H1 (cell line): Measurements from ENCODE around the gene ZMYM2. TPM values are rescaled to one million over a fixed set of nuclear protein-coding genes. Genes with fewer than 3 reads are reported as not detected.

Experiments
- CTCF ChIA-PET: fragments of 300-600 bp; sonication (Branson Sonifier 250); formaldehyde crosslinking; loops from one replicate; lab custom pipeline; 2021; ENCODE audit not compliant: partially characterized antibody; lab: Charles Lee
- POLR2A ChIA-PET: fragments of 300-600 bp; sonication (Branson Sonifier 250); formaldehyde crosslinking; loops from one replicate; lab custom pipeline; 2021; ENCODE audit warnings: inconsistent platforms; ENCODE audit not compliant: partially characterized antibody; lab: Charles Lee
- DNase-seq, 2 experiments: peaks; one replicate each; pipeline versions ENCODE4 v3.0.0 to v3.0.0-alpha.2; 2010 to 2022; ENCODE audit warnings: low spot score in 2 of 2, low read depth in 1 of 2, mixed read lengths in 1 of 2
- FAIRE-seq: peaks from 2 replicates; lab custom pipeline; 2011; peaks lifted over from hg19 to GRCh38; lab: Jason Lieb, UNC
- H2AFZ ChIP-seq: 2 replicates; pipeline ENCODE4 v1.8.1; 2012; ENCODE audit warnings: low read length, inconsistent platforms
- H2AK5ac ChIP-seq: 2 replicates; pipeline ENCODE4 v1.6.1; 2013; ENCODE audit warnings: low read depth, low read length
- H2BK120ac ChIP-seq: replicated peaks from 2 replicates; pipeline ENCODE3; 2013; ENCODE audit warnings: low read depth, low read length, inconsistent platforms
- H2BK12ac ChIP-seq: 2 replicates; pipeline ENCODE4 v1.6.1; 2013; ENCODE audit warnings: low read depth, low read length
- H2BK15ac ChIP-seq: 2 replicates; pipeline ENCODE4 v1.6.1; 2013; ENCODE audit warnings: low read length
- H2BK20ac ChIP-seq: 2 replicates; pipeline ENCODE4 v1.6.1; 2013; ENCODE audit warnings: low read length
- H2BK5ac ChIP-seq: 2 replicates; pipeline ENCODE4 v1.6.1; 2013; ENCODE audit warnings: low read depth, low read length
- H3K14ac ChIP-seq: 2 replicates; pipeline ENCODE4 v1.6.1; 2013; ENCODE audit warnings: inconsistent platforms; ENCODE audit not compliant: insufficient read length
- H3K18ac ChIP-seq: 2 replicates; pipeline ENCODE4 v1.6.1; 2013; ENCODE audit warnings: low read length; ENCODE audit errors: extremely low read depth
- H3K23ac ChIP-seq: 2 replicates; pipeline ENCODE4 v1.6.1; 2013; ENCODE audit warnings: inconsistent platforms; ENCODE audit not compliant: insufficient read length
- H3K23me2 ChIP-seq: 2 replicates; pipeline ENCODE4 v1.6.1; 2013; ENCODE audit warnings: low read depth, low read length
- H3K27ac ChIP-seq: 2 replicates; pipeline ENCODE4 v1.6.1; 2011; ENCODE audit warnings: low read depth, low read length, inconsistent platforms
- H3K27me3 ChIP-seq, 4 experiments: replicated peaks in 1 of 4; 1 replicate in 1 of 4; 2 replicates in 3 of 4; pipeline versions ENCODE4 v1.6.1 to v1.8.1; 2011 to 2013; ENCODE audit warnings: low read length in 3 of 4, mild to moderate bottlenecking in 3 of 4, inconsistent platforms in 2 of 4, mixed read lengths in 2 of 4, moderate library complexity in 1 of 4; ENCODE audit not compliant: control insufficient read depth in 3 of 4, insufficient read depth in 3 of 4; ENCODE audit errors: extremely low read depth in 1 of 4
- H3K36me3 ChIP-seq, 4 experiments: 2 replicates each; pipeline versions ENCODE4 v1.6.1 to v1.8.1; 2011 to 2013; ENCODE audit warnings: mild to moderate bottlenecking in 4 of 4, low read length in 3 of 4, moderate library complexity in 2 of 4, control low read depth in 1 of 4, inconsistent platforms in 1 of 4; ENCODE audit not compliant: insufficient read depth in 4 of 4, control insufficient read depth in 2 of 4
- H3K4ac ChIP-seq: replicated peaks from 2 replicates; pipeline ENCODE3; 2013; ENCODE audit warnings: low read length, low read depth, mixed read lengths, inconsistent platforms; ENCODE audit not compliant: insufficient read length
- H3K4me1 ChIP-seq, 4 experiments: replicated peaks in 1 of 4; 1 replicate in 1 of 4; 2 replicates in 3 of 4; pipeline versions ENCODE4 v1.6.1 to v1.8.1; 2011 to 2013; ENCODE audit warnings: low read length in 3 of 4, inconsistent platforms in 2 of 4, mixed read lengths in 1 of 4; ENCODE audit not compliant: insufficient read depth in 4 of 4, control insufficient read depth in 3 of 4
- H3K4me2 ChIP-seq, 2 experiments: 2 replicates each; pipeline versions ENCODE4 v1.6.1 to v1.8.1; 2011 to 2013; ENCODE audit warnings: low read depth in 2 of 2, low read length in 2 of 2, control low read depth in 1 of 2, inconsistent platforms in 1 of 2, mild to moderate bottlenecking in 1 of 2; ENCODE audit not compliant: insufficient read depth in 1 of 2
- H3K4me3 ChIP-seq, 4 experiments: fragments of 200-600, 300-600 bp in 1 of 4; sonication (generic), shearing (Covaris generic), sonication (Bioruptor Twin) in 1 of 4; 2 replicates each; pipeline versions ENCODE4 v1.5.1 to v1.8.1; 2011 to 2016; ENCODE audit warnings: low read length in 4 of 4, low read depth in 3 of 4, control low read depth in 2 of 4, inconsistent platforms in 2 of 4, mild to moderate bottlenecking in 2 of 4, mixed read lengths in 1 of 4, moderate library complexity in 1 of 4; ENCODE audit not compliant: insufficient read depth in 2 of 4; ENCODE audit errors: extremely low read depth in 1 of 4
- H3K56ac ChIP-seq: replicated peaks from 2 replicates; pipeline ENCODE3; 2013; ENCODE audit warnings: low read depth, mild to moderate bottlenecking, mixed read lengths, low read length, inconsistent platforms; ENCODE audit not compliant: insufficient read length
- H3K79me1 ChIP-seq: 2 replicates; pipeline ENCODE4 v1.6.1; 2013; ENCODE audit warnings: low read depth, low read length, control low read depth
- H3K79me2 ChIP-seq, 2 experiments: 2 replicates each; pipeline versions ENCODE4 v1.6.1 to v1.8.1; 2012 to 2013; ENCODE audit warnings: low read length in 2 of 2, mild to moderate bottlenecking in 2 of 2, inconsistent platforms in 1 of 2; ENCODE audit not compliant: insufficient read depth in 2 of 2, control insufficient read depth in 1 of 2
- H3K9ac ChIP-seq, 4 experiments: replicated peaks in 1 of 4; 1 replicate in 1 of 4; 2 replicates in 3 of 4; pipeline versions ENCODE4 v1.6.1 to v1.8.1; 2011 to 2013; ENCODE audit warnings: low read depth in 3 of 4, low read length in 3 of 4, control low read depth in 2 of 4, mild to moderate bottlenecking in 2 of 4, moderate library complexity in 2 of 4, inconsistent platforms in 1 of 4; ENCODE audit errors: extremely low read depth in 1 of 4
- H3K9me3 ChIP-seq, 2 experiments: 2 replicates each; pipeline versions ENCODE4 v1.6.1 to v1.8.1; 2012 to 2013; ENCODE audit warnings: mild to moderate bottlenecking in 2 of 2, moderate library complexity in 2 of 2, control low read depth in 1 of 2, inconsistent platforms in 1 of 2, low read depth in 1 of 2, low read length in 1 of 2, mixed read lengths in 1 of 2; ENCODE audit not compliant: insufficient read depth in 2 of 2
- H4K20me1 ChIP-seq, 2 experiments: replicated peaks in 1 of 2; 2 replicates each; pipeline versions ENCODE3 to v1.8.1; 2011 to 2013; ENCODE audit warnings: inconsistent platforms in 2 of 2, low read length in 2 of 2, mild to moderate bottlenecking in 1 of 2; ENCODE audit not compliant: insufficient read depth in 2 of 2, control insufficient read depth in 1 of 2
- H4K5ac ChIP-seq: 2 replicates; pipeline ENCODE4 v1.6.1; 2013; ENCODE audit warnings: low read length, low read depth, mixed read lengths, inconsistent platforms; ENCODE audit not compliant: insufficient read length
- H4K8ac ChIP-seq: 2 replicates; pipeline ENCODE4 v1.8.0; 2013; ENCODE audit warnings: mild to moderate bottlenecking, moderate library complexity, low read length, inconsistent platforms; ENCODE audit not compliant: insufficient read depth; ENCODE audit errors: extremely low read depth
- H4K91ac ChIP-seq: replicated peaks from 2 replicates; pipeline ENCODE3; 2013; ENCODE audit warnings: low read length, mixed read lengths, inconsistent platforms; ENCODE audit not compliant: insufficient read length
- BACH1 ChIP-seq: IDR thresholded peaks from 2 replicates; pipeline ENCODE4 v1.6.1; 2012; ENCODE audit warnings: low read length, improper control_type of control experiment
- CHD2 ChIP-seq: IDR thresholded peaks from 2 replicates; pipeline ENCODE4 v1.6.1; 2012; ENCODE audit warnings: low read length, improper control_type of control experiment
- EP300 ChIP-seq, 2 experiments: IDR thresholded peaks; 1 replicate in 1 of 2; 2 replicates in 1 of 2; pipeline ENCODE4 v1.6.1; 2011 to 2012; ENCODE audit warnings: low read depth in 2 of 2, low read length in 2 of 2, mild to moderate bottlenecking in 2 of 2, borderline replicate concordance in 1 of 2, inconsistent platforms in 1 of 2, moderate library complexity in 1 of 2
- EZH2 ChIP-seq: fragments of 200-600 bp; sonication (generic); IDR thresholded peaks from 2 replicates; pipeline ENCODE4 v1.7.1; 2012; ENCODE audit warnings: low read depth, mild to moderate bottlenecking, moderate library complexity, low read length, inconsistent platforms; ENCODE audit not compliant: severe bottlenecking
- POLR2AphosphoS5 ChIP-seq: IDR thresholded peaks from 2 replicates; pipeline ENCODE4 v1.6.1; 2011; ENCODE audit warnings: low read depth, low read length
- SIRT6 ChIP-seq: IDR thresholded peaks from one replicate; pipeline ENCODE4 v1.7.1; 2012; ENCODE audit warnings: low read length, inconsistent platforms
- SIX5 ChIP-seq: IDR thresholded peaks from 2 replicates; pipeline ENCODE4 v1.6.1; 2011; ENCODE audit warnings: mild to moderate bottlenecking, low read depth, low read length
- TAF7 ChIP-seq: optimal IDR thresholded peaks from 2 replicates; pipeline ENCODE3; 2011; ENCODE audit warnings: low read depth, mild to moderate bottlenecking, inconsistent platforms, low read length, moderate library complexity, borderline replicate concordance
- TBP ChIP-seq: IDR thresholded peaks from 2 replicates; pipeline ENCODE4 v1.6.1; 2011; ENCODE audit warnings: low read depth, low read length, improper control_type of control experiment
- TCF12 ChIP-seq: IDR thresholded peaks from 2 replicates; pipeline ENCODE4 v1.6.1; 2011; ENCODE audit warnings: low read depth, mild to moderate bottlenecking, low read length
- YY1 ChIP-seq: IDR thresholded peaks from 2 replicates; pipeline ENCODE4 v1.6.1; 2011; ENCODE audit warnings: low read depth, mild to moderate bottlenecking, low read length
- WGBS, 2 experiments: shearing (Covaris generic) in 1 of 2; methylation state at CpG; one replicate each; pipeline versions ENCODE4 v1.1.6 to v1.1.7; 2013 to 2015; ENCODE audit warnings: low lambda C conversion rate in 2 of 2, mixed read lengths in 2 of 2, inconsistent platforms in 1 of 2, low coverage in 1 of 2, missing lambda C conversion rate in 1 of 2; ENCODE audit not compliant: insufficient replicate concordance in 2 of 2, insufficient coverage in 1 of 2, insufficient read length in 1 of 2; ENCODE audit errors: extremely low coverage in 1 of 2, missing lambda C conversion rate in 1 of 2; 5-methylcytosine and 5-hydroxymethylcytosine counted together
- polyA plus RNA-seq, 7 experiments: library from polyadenylated mRNA; depleted of rRNA in 3 of 7; stranded (reverse) in 5 of 7; unstranded in 2 of 7; fragments of >200 nt in 5 of 7; fragments of 200-250 nt in 2 of 7; gene quantifications; 1 replicate in 5 of 7; 2 replicates in 1 of 7; 4 replicates in 1 of 7; pipeline versions ENCODE4 v1.2.1 to v1.2.3, GENCODE V29; 2011 to 2013; ENCODE audit warnings: missing spikeins in 2 of 7, mixed read lengths in 2 of 7
- total RNA-seq: library from RNA; stranded (reverse); fragmentation: NEBNext Ultra II Directional; extraction: Animal tissue kit (Norgen Biotek cat#: 25700); gene quantifications from 2 replicates; pipeline ENCODE4 v1.2.1, GENCODE V29; 2021

Gene ZMYM2
- total and polyA plus RNA-seq, 2 of the 8 experiments (the other 6 are each of a cell fraction or from before 2014, with no cell fraction given): 41.2 to 159 TPM

GRCh38 chr13:20002787-20003186, 44.3 kb downstream of the ZMYM2 start:
- H2BK15ac ChIP-seq: no peak overlapping the region
- ChIA-PET POLR2A (no interaction called here), CTCF (no interaction called here)
- H2AK5ac ChIP-seq: no peak overlapping the region
- DNase-seq: no peak
- H4K8ac ChIP-seq: no peak overlapping the region; the same call in 1 of the 2 replicates
- H3K27me3 ChIP-seq: no peaks in the 10 kb centered on the region
- H3K4me3 ChIP-seq: no peak overlapping the region
- no peak overlapping the region for H4K5ac ChIP-seq
- H3K14ac ChIP-seq: no peak overlapping the region
- H2BK20ac ChIP-seq: no peak overlapping the region
- no peak overlapping the region for H3K4ac ChIP-seq
- H4K91ac ChIP-seq: no peak overlapping the region
- peaks cover 3 to 65% of the 10 kb centered on the region in 2 experiments; a peak in 3 of 4 replicates for H3K79me2 ChIP-seq
- no peak overlapping the region for H3K4me2 ChIP-seq
- FAIRE-seq: no peak
- H3K4me1 ChIP-seq: no peaks in the 10 kb centered on the region
- 99% methylated on average over 3 of the region's 3 CpGs; no CpG with 5 or more reads in 1 of the 2 experiments for WGBS, 2 experiments
- H3K9ac ChIP-seq: no peak overlapping the region
- no peak overlapping the region for H3K27ac ChIP-seq
- H3K23ac ChIP-seq: no peak overlapping the region
- no peaks in the 10 kb centered on the region for H3K9me3 ChIP-seq
- peaks cover 3% of the 10 kb centered on the region for H3K79me1 ChIP-seq
- H3K56ac ChIP-seq: no peak overlapping the region
- H2BK120ac ChIP-seq: no peak overlapping the region
- H3K23me2 ChIP-seq: no peaks in the 10 kb centered on the region
- peaks cover 6 to 60% (median 35%) of the 10 kb centered on the region in 4 experiments; a peak in 7 of 8 replicates for H3K36me3 ChIP-seq
- H2BK12ac ChIP-seq: no peak overlapping the region
- H2AFZ ChIP-seq: no peak overlapping the region
- no peak overlapping the region for H3K18ac ChIP-seq
- TF ChIP-seq YY1 (no peak), TAF7 (no peak), TCF12 (no peak), BACH1 (no peak), EZH2 (no peak), TBP (no peak), CHD2 (no peak), POLR2AphosphoS5 (no peak), EP300 (IDR thresholded peaks at IDR 0.05; ENCODE audit: borderline replicate concordance in 1 of 2, low read depth in 2 of 2, low read length in 2 of 2) (no peak), SIRT6 (no peak), SIX5 (no peak)
- H4K20me1 ChIP-seq: peaks cover 2 to 7% of the 10 kb centered on the region in 2 experiments
- H2BK5ac ChIP-seq: no peak overlapping the region
